Myocyte (in vitro differentiated cells): ENCODE results near the gene UBE2J2. TPM values are rescaled to one million over a fixed set of nuclear protein-coding genes. Genes with fewer than 3 reads are reported as not detected.

ENCODE experiments used
- DNase-seq: peaks from one replicate; pipeline ENCODE4 v3.0.0-alpha.2; 2012; ENCODE audit warnings: low read depth
- total RNA-seq: library from RNA; depleted of rRNA; stranded (reverse); fragments of >200 nt; gene quantifications from 2 replicates; pipeline ENCODE4 v1.2.3, GENCODE V29; 2014

Gene UBE2J2
- total RNA-seq, 1 donor from 2014 or later: 52.2 TPM

DNA sequence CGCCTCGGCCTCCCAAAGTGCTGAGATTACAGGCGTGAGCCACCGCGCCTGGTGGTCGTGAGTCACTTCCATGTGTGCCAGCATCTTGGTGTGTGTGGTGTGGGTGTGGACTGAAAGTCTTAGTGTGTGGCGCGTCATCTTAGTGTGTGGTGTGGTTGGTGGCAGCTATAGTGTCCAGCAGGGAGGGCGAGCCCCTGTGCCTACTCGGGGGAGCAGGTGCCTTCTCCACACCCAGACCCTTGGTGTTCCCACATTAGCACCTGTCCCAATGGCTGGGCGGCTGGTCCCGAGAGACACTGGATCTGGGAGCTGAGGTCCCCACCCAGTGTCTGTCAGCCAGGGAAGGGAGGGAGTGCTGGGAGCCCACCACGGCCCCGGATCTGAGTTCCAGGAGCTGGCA lies 9.3 kb upstream of the UBE2J2 start:
- peak; percentile 72 for DNase-seq

DNA sequence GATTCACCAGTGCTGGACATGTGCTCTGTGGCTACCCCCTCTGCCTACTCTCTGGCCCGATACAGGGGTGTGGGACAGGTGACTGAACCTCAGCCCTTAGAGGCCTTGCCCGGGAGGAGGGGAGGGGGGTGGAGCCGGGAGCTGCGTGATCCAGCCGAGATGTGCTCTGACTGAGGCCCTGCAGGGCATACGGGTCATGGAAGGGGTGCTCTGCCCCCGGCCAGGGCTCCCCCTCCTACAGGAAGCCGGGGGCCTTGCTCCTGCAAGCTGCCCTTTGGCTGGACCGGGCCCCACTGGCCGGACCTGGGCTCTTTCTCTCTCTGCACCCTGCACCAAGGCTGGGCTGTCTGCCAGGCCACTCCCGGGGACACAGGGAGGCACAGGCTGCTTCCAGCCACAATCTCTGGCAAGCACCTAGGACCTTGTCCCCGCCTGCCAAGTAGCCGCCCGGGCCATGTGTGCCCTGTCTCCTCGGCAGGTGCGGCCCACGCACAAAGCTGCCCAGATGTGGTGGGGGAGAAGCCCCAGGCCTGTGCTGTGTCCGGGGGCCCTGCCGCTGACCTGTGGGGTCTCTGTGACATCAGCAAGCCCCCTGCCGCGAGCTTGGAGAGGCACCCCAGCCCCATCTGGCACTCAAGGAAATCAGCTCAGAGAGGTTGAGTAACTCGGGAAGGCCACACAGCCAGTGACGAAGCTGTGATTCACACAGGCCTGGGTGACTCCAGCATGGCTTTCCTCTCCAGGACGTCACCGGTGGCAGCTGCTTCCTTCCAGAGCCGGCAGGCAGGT lies 8.1 kb upstream of the UBE2J2 start:
- DNase-seq: peak; percentile 72

DNA sequence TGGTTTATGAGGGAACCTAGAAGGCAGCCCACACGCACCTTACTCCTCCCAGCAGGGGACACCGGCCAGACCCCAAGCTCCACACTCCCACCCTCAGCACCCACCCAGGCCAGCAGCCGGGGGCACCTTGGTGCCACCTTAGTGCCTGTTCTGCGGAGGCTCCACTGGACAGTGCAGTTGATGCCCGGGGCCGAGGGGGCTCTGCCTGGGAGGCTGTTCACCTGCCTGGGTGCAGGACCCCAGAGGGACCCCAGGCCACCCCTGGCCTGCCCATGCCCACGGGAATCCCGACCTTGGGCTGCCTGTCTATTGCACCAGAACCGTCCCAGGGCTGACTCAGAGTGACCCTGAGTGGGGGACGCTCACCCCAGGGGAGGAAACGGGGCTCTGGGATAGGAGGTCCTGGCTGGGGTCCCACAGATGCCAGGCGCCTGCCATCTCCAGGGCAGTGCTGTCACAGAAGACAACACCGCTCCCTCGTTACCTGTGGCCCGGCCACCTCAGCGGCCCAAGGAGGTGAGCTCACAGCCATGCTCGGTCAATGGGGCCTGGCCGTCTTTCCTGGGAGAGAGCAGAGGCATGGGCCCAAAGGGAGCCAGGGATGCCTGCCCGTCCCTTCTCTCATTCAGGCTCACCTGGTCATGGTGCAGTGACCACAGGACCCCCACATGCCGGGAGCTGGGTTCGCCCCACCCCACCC lies 7.3 kb upstream of the UBE2J2 start:
- DNase-seq: no peak

DNA sequence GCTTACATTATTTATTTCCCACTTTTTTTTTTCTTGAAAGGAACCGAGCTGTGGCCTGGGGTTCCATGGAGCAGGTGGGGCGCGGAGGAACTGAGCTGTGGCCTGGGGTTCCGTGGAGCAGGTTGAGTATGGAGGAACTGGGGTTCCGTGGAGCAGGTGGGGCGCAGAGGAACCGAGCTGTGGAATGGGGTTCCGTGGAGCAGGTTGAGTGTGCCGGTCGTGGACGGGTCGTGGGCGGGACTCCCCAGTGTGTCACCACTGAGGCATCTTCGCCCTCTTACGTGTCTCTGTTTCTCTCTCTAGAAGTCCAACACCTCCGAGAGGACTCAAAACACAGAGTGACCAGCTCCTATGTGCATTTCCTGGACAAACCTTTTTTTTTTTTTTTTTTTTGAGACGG lies 5.4 kb upstream of the UBE2J2 start:
- no peak for DNase-seq

DNA sequence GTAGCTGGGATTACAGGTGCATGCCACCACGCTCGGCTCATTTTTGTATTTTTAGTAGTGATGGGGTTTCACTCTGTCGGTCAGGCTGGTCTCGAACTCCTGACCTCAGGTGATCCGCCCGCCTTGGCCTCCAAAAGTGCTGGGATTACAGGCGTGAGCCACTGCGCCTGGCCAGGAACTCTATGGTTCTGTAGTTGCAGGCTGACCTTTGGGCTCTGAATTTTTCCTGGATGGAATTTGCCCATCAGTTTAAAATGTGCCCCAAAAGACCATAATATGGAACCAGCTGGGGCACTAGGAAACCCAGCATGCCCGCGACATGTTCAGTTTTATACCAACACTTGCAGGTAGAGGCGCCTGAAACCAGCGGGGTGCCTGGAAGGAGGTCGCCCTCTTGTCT lies 5.0 kb upstream of the UBE2J2 start:
- no peak for DNase-seq

DNA sequence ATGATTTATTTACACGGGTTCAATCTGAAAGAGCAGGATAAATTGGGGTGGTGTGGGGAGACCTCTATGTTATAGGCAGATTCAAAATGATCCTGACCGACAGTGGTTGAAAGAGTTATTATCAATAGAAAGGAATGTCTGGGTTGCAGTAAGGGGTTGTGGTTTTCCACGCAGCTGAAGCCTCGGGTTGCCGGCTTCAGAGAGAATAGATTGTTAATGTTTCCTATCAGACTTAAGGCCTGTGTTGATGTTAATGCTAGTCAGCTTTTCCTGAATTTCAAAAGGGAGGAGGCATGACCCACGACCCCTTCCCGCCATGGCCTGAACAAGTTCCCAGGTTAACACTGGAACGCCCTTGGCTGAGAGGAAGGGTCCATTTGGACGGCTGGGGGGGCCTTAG lies 2.2 kb upstream of the UBE2J2 start:
- DNase-seq: no peak

DNA sequence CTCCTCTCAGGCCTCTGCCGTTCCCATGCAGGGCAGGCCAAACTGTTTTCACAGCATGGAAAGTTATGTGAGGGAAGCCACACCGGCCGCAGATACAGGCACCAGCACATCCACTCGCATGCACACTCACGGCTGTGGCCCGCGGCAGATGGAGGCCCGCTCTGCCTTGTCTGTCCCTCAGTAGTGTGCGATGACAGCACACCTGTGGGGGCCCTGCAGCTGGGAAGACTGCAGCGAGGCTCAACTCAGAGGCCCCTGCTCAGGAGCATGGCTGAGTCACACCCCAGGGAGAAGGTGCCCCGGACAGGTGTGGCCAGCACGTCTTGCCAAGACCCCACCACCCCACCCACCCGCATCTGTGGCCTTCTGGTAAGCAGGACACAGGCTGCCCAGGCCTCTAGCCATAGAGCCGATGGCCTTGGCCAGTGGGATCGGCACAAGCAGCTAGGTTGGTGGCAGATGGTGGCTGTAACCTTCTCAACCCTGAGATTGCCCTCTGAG lies 1.3 kb upstream of the UBE2J2 start:
- peak; percentile 34 for DNase-seq

DNA sequence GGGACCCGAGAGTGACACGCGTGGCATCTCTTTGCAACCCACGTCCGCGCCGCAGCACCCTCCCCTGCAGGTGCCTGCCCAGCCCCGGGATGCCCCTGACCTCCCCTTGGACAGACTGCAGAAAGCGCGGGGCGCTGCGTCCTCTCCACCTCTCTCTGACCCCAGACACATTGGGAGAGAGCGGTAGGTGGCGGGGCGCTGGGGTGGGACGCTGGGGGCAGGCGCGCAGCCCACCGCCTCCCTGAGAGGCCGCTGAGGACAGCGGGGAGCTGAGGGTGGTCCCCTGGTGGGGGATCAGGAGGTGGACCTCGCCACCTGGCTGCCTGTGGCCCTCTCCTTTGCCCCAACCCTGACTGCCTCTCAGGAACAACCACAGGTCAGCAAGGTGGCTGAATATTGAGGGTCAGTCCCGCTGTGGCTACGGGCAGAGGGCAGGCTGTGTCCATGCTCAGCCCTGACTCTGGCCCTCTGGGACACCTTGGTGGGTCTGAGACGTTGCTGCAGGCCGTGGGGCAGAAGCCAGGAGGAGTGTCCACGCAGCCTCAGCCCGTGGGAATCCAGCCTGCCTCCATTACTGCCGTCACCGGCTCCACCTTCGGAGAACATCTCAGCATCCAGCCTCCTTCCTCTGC lies 761 bp upstream of the UBE2J2 start:
- DNase-seq: no peak

DNA sequence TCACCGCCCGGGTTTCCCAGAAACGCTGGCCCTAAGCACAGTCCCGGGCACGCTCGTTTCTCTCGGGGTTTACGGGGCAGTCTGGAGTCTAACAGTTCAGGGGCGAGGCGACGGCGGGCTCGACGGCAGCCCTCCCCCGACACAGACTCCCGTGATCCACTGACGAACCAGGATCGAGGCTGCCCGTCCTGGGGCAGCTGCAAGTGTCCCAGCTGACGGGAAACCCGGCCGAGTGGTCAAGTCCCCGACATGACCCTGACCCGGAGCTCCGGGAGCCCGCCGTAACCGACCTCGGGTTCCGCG lies 494 bp downstream of the UBE2J2 start:
- peak; percentile 38 for DNase-seq

DNA sequence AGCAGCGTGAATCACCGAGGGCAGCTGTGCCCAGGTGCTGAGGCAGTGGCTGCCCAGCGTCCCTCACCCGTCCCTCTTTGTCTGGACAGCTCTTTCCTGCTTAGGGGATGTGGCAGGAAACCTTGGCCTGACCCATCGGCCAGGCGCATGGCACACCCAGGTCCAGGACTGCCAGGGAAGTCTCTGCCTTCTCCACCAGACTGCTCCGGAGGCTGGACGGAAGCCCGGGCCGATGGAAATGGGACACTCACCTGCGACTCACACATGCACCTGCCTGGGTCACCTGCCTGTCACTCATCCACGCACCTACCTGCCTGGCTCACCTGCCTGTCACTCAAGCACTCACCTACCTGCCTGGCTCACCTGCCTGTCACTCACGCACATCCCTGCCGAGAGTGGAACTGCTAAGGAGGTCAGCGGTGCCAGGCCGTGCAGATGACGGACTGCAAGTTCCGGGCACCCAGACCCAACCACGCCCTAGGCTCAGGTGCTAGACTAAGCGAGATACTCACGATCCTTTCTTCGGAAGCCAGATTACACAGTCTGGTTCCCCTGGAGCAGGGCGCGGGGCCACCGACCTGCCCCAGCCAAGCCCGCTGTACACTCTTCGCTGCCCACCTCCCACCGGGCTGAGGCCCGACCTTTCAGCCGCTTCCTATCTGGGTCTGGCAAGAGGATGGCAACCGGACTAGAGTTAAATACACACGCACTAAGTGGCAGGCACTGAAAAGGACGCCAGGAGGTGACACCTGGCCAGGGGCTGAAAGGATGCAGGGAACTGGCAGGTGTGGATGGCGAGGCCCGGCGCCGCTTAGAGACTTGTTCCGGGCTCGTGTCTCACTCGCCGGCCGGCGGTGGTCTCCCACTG lies 1.1 kb downstream of the UBE2J2 start:
- DNase-seq: no peak

DNA sequence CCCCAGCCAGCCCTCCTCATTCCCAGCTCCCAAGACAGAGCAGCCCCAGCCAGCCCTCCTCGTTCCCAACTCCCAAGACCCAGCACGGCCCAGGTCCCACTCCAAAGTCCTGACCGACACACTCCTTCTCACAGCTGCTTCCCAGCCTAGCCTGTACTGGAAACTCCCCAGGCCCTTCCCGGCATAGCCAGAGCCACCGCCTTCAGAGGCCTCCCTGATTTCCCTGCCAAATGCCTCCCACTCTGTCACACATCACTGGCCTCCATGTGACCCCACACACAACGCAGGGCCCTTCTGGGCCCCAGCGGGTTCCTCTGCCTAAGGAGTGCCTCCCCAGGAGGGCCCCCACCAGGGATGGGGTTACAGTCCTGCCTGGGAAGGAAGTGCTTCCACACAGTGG lies 2.8 kb downstream of the UBE2J2 start:
- no peak for DNase-seq

DNA sequence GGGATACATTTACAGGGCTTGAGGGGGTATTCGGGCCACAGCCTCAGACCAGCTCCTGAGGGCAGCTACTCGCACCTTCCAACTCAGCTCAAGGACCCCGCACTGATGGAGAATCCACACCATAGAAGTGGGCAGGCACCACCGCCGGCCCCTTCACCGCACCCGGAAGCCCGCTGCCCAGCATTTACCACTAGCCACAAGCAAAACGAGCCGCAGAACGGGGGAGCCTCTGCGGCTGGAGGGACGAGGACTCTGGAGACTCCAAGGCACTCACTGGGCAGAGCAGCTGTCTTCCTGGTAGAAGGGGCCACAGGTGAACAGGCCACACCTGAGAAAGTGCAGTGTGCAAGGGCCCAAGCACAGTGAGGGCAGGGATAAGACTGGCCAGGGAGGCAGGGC lies 5.4 kb downstream of the UBE2J2 start:
- DNase-seq: no peak

DNA sequence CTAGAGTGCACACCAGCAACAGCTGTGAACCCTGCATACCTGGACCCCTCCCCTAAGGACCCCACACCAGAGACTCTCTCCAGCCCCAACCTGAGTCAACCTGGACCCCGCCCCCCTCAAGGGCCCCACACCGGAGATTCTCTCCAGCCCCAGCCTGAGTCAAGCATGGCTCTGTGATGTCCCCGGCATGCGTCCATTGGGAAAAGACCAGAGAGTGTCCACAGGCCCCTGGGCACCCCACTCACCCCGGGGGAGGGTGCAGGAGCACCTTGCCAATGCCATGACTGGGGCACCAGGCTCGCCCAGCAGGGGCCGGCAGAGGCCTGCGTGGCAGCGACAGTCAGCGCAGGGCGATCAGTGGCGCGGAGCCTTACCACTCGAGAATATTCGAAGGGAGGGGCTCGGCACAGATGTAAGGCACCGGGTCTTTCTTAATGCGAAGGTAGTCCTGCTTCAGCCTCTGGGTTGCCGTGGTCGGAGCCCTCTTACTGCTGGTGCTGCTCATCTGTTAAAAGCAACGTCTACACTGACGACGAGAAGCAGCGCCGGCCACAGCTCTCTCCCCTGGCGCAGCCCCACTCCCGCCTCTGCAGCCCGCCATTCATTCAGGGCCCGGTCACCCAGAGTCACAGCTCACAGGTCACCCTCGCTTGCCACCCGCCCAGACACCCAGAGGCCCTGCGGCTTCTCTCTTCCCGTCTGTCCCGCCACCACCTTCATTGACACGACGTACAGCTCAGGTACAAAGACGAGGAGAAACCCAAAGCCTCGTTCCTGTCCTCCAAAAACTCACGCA lies 6.0 kb downstream of the UBE2J2 start:
- no peak for DNase-seq

DNA sequence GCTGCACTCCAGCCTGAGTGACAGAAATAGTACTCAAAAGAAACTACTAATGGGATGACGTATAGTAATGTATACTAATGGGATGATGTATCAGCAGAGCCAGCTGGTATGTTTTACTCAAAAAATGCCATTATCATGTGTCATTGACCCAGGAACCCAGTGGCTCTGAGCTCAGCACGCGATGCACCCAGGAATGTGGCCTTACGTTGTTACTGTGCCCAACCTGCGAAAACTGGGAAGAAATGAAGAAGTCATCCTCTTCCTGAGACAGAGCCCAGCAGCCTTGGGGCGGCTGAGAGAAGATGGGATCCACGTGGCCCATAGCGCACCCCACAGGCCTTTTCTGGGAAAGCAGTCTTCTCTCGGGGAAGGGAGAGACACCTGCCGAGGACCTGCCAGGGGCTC lies 8.8 kb downstream of the UBE2J2 start:
- DNase-seq: peak; percentile 83

DNA sequence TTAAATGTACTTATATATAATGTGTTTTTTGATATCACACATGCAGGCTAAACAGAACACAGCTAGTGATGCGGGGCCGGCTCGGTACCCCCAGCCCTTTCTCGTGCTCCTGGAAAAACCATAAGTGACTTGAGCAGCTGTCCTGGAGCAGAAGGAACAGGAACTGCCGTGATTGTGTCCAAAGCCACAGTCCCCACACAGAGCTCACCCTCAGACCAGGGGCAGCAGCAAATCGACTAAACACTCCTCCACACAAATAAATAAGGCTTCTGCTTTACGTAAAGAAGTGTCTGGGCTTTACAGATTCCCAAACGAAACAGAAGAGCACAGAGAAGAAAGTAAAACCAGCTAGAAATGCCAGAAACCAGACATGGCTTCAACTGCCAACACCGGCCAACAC lies 9.6 kb downstream of the UBE2J2 start:
- peak; percentile 77 for DNase-seq

DNA sequence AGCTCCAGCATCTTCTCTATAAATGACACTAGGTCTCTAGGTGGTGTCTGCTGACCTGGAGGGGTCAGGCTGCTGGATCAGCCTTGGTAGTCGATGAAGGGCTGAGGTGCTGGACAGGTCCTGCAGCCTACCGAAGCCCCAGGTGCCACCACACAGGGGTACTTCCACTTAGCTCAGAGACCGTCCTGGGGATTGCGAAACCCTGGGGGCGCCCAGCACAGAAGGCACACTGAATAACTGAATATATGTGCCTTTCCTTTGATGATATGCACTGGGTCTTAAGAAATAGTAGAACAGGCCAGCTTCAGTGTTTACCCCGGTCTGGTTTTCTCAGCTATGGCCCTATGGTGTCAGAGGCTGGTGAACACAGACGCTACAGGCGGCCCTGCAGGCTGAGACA lies 10.9 kb downstream of the UBE2J2 start:
- DNase-seq: no peak

DNA sequence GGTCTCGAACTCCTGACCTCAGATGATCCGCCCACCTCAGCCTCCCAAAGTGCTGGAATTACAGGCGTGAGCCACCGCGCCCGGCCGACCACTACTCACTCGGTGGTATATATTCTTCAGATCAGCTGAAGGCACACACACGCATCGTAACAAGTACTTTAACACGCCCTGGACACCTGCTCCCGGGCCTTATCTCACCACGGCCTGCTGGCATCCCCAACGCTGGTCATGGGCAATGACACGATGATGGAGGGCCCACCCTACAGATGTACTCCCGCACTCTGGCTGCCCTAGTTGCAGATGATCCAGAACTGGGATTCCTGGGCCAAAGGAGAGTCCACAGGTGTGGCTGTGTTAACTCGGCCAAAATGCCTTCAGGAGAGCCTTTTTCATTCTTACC lies 11.6 kb downstream of the UBE2J2 start:
- no peak for DNase-seq

DNA sequence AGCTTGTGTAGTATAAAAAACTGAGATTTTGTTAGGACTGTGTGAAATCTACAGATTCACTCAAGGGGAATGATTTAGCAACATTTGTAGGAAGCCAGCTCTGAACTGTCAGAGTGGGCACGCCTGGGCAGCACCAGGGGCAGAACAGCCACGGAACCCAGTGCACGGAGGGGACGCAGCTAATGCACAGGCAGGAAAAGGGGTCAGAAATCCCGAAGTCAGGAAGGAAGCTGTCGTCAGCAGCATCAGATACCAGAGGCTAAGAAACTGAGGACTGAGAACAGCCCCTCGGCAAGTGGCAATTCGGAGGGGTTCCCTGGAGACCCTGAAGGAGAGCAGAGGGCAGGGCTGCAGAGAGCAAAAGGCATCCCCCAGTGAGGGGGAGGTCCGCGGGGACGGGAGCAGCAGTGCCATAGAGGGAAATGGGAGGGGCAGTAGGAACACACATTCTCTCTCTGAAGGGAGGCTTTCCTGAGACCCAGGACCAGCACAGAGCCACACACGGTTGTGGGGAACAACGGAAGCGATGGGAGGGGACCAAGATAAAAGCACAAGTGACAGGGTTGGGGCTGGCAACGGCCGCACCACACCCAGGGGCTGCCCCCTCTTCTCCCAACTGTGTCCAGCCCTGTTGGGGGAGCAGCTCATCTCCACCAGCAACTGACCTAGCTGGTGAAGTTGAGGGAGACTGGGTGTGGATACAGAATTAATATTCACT lies 12.7 kb downstream of the UBE2J2 start:
- no peak for DNase-seq

DNA sequence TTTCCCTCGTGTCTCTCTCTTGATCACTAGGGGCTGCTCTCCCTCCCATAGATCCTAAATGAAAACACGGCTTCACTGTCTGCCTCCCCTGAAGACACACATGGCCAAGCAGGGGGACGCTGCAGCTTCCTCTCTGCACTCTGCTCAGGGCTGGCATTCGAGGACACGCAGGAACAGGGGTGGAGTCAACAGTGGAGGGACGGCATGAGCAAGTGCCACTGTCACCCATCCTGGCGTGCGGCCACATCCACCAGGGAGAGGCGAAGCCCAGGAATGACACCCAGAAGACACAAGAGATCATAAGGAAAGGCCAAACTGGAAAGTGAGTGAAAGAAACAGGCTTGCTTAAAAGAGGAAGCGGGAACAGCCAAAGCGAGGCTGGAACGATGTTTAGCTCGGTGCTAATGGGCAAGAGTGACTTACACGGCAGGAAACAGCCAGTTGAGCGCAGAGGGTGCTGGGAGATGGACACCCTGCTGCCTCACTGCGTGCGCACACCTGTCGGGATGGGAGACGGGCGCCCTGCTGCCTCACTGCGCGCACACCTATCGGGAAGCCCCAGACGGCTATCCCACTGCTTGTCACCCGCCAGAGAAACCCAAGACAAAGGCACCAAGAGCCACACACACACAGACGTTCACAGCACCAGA lies 13.6 kb downstream of the UBE2J2 start:
- no peak for DNase-seq

DNA sequence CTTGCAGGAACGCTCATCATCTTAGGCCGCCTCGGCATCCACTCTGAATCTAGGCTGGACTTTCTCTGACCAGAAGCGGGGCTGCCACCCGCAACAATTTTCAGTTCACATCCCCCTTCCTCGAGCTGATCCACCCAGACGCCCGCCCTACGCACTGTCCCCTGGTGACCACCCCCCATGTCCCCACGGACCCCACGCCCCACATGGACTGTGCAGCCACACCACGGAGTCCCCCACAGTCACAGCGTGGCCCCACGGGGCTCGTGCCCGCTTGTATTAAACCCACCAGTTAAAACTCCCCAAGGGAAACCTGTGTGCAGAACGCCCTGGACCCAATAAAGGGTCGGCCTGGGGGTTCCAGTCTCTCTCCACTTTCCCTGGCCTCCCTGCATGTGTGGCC lies 14.1 kb downstream of the UBE2J2 start:
- no peak for DNase-seq
